GM13976 (cell line): ENCODE data around the gene PTPRO.

Source experiments
- DNase-seq: peaks from one replicate; pipeline ENCODE4 v3.0.0; 2012; ENCODE audit warnings: low spot score
- CTCF ChIP-seq: IDR thresholded peaks from 2 replicates; pipeline ENCODE4 v1.5.1; 2012; ENCODE audit warnings: borderline replicate concordance, mild to moderate bottlenecking; ENCODE audit not compliant: insufficient read depth; ENCODE audit errors: extremely low read depth, missing control alignments, control extremely low read depth
- in situ Hi-C: fragments of 300-500 bp; cut with MboI; formaldehyde crosslinking; loops from one replicate; pipeline ENCODE4 v1.12.0; 2022; ENCODE audit warnings: low sequenced_read_pairs, mixed read lengths, inconsistent platforms; ENCODE audit not compliant: unreplicated experiment

PTPRO gene

GRCh38 chr12:15558915-15559528 is 236.7 kb downstream of the PTPRO start:
- TF ChIP-seq CTCF, result no peak
- DNase-seq, result no peak

GRCh38 chr12:15561396-15561795 is 239.1 kb downstream of the PTPRO start:
- in situ Hi-C loops, result no loop called here
- no peak for DNase-seq
- no peak for TF ChIP-seq CTCF

More at GRCh38 chr12:15558915-15559528, 236.7 kb downstream of the PTPRO start:
- in situ Hi-C loops, result no loop called here

GRCh38 chr12:15562263-15562662 is 240.0 kb downstream of the PTPRO start:
- no peak for TF ChIP-seq CTCF
- in situ Hi-C loops, result no loop called here
- DNase-seq, result no peak

GRCh38 chr12:15563663-15564062 is 241.4 kb downstream of the PTPRO start:
- DNase-seq, result no peak
- no peak for TF ChIP-seq CTCF
- in situ Hi-C loops, result no loop called here

- no peak for DNase-seq
Measured at GRCh38 chr12:15574353-15574752, 252.0 kb downstream of the PTPRO start.

GRCh38 chr12:15575671-15576541 is 253.6 kb downstream of the PTPRO start:
- in situ Hi-C loops, result loop anchor here (5.0 kb wide), 1 partner anchor 44 kb away; no protein-coding TSS in a partner anchor
- DNase-seq, result no peak
- no peak for TF ChIP-seq CTCF

More at GRCh38 chr12:15574353-15574752, 252.0 kb downstream of the PTPRO start:
- in situ Hi-C loops, result no loop called here
- no peak for TF ChIP-seq CTCF
